Stimulated activated CD8-positive, alpha-beta memory T cell treated with anti-CD3 and anti-CD28 coated beads, Interleukin-12 subunit alpha, Interleukin-12 subunit beta, amount 100 ng/mL, for 24 hours (primary cell): ENCODE results near the gene GLG1.

ENCODE experiments used
- DNase-seq: peaks from one replicate; pipeline ENCODE4 v3.0.0-alpha.2; 2020; ENCODE audit errors: extremely low read depth

GLG1 gene

DNA sequence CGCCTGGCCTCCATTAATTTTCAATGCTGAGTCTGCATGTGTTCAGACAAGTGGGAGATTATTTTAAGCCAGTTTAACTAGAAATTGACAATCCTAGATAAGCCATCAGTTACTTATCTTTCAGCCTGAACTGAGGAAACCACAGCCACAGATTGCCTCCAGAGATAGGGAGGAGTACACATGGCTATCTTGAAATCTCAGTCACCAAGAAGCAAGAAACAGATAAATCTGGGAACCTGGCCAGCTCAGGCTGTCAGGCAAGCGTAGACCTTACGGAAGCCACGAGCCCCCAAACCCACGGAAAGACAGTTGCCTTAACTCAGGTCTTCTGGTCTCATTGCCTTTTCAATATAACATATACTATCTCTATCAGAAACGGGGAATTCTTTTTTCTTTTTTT lies 2.0 kb upstream of the GLG1 start:
- no peak for DNase-seq

GRCh38 chr16:74608381-74608780 lies 1.5 kb upstream of the GLG1 start:
- DNase-seq = no peak

DNA sequence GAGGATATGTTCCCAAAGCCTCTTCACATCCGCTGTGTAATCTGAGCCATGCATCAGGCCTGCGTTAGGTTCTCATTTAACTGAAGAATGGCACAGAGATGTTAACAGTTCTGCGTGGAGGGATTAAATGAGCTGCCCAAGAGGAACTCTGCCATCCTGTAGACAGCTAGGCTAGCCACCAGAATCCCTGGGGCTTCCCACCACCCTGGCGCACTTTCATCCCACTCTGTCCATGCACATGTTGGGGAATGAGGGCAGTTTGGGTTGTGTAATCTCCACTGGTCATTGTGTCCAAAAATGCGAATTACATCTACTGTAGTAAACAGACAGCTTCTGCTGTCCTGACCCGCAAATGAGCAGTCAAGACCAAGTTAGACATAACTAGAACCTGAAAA lies 1.0 kb upstream of the GLG1 start:
- no peak for DNase-seq

DNA sequence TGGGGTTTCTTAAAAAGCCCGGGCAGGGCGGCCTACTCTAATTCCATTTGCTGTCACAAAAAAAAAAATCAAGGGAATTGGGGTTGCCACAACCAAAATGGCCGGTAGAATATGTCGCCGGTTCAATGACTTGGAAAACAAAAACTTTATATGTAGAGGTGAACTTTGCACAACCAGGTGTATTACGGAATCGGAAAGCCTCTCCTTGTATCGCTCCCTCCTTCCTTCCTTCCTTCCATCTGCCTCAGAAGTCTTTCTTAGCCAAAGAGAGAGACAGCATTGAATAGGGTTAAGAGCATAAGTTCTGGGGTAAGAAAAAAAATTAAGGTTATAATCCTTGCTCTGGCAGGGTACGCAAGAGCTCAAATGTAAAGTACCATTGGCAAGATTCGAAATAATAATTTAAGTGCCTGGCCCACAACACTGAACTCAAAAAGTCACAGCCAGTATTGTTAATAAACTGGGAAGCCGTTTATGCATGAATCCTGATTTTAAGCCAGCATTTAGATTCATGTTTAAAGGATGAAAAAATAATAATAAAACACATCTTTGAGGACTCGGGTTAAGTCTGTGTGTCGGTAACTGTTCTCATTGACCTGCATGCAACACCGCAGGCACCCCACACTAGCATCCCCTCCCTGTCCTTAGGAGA lies 522 bp upstream of the GLG1 start:
- no peak for DNase-seq

DNA sequence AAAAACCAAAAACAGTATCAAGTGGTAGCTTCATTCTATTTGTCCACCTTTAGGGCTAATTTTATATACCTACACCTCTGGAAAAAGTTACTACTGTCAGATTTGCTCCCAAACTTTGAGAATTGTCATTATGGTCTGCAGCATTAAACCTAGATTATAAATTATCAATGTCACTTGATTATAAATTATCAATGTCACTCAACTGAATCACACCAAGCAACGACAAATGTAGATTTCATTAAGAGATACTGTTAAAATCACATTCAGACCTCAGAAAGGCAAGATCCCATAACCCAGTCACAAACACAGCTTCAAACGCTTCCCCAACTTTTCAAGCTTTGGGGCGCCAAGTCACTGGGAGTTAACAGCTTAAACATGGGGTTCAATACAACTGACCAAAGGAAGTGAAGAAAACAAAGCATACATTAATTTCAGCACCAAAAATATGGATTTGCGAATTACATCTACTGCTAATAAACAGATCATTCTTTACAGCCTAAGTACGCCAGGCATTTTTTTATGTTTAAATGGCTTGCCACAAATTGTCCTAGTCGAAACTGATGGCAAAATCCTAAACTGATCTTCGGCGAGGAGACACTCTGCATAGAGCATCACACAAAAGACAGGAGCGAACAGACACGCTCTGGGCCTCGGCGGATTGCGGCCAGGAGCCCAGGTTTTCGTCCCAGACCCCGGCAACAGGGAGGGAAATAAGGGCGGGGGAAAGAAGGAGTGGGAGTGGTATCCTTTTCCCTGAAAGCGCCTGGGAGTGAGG lies 981 bp downstream of the GLG1 start:
- DNase-seq = no peak

DNA sequence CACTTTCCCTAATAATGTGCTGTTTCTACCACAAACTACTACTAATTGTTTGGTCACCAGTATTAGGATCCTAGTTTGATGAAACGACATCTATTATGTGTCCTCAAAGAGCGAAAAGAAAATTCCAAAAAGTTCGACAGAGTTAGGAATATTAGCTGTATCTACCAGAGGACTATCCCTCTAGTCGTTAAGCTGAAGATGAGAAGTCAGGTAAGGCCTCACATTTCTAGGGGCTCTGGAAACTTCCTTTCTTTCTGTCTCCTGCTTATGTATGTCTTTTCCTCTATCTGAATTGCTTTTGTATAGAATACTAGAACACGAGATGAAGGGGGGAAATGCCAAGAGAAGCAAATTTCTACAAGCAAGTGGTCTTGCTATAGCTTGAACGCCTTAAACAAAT lies 1.6 kb downstream of the GLG1 start:
- DNase-seq = no peak

GRCh38 chr16:74603848-74604247 lies 3.1 kb downstream of the GLG1 start:
- no peak for DNase-seq

- DNase-seq = no peak
Observed at GRCh38 chr16:74601126-74601871, 5.6 kb downstream of the GLG1 start.

DNA sequence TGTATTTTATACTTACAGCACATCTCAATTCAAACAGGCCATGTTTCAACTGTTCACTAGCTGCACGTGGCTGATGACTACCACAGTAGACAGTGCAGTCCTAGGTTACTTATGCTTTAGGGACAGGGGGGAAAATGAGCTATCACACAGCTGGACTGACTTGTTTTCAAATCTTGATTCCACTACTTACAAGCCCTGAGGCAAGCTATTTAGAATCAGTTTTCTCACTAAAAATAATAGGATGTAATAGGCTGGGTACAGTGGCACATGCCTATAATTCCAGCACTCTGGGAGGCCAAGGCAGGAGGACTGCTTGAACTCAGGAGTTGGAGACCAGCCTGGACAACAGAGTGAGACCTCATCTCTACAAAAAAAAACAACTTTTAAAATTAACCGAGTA lies 10.3 kb downstream of the GLG1 start:
- no peak for DNase-seq

DNA sequence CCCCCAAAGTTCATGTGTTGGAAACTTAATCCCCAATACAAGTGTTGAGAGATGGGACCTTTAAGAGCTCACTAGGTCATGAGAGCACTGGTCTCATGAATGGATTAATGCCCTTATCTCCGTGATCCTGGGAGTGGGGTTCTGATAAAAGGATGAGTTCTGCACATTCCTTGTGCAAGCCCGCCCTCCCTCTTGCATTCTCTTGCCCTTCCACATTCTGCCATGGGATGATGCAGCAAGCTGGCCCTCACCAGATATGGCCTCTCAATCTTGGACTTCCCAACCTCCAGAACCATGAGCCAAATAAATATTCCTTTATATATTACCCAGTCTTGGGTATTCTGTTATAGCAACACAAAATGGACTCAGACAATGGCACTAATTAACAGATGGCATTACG lies 14.1 kb downstream of the GLG1 start:
- no peak for DNase-seq

- DNase-seq = no peak
Observed at GRCh38 chr16:74591876-74592650, 14.9 kb downstream of the GLG1 start.

DNA sequence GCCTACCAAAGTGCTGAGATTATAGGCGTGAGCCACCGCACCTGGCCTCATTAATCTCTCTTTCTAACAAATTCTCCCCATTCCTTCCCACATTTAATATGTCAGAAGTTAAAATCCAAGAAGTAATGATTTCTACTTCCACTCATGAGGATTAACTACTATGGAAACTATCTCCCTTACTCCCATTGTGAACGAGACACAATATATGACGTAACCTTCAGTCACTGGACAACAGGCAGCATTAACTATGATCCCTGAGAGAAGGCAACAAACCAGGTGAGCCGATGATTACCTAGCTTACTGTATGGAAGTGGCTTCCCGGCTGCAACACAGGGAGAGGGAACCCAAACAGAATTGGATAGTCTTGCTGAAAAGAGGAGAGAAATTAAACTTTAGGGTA lies 20.0 kb downstream of the GLG1 start:
- DNase-seq = no peak

GRCh38 chr16:74585846-74586443 lies 21.0 kb downstream of the GLG1 start:
- DNase-seq = no peak

DNA sequence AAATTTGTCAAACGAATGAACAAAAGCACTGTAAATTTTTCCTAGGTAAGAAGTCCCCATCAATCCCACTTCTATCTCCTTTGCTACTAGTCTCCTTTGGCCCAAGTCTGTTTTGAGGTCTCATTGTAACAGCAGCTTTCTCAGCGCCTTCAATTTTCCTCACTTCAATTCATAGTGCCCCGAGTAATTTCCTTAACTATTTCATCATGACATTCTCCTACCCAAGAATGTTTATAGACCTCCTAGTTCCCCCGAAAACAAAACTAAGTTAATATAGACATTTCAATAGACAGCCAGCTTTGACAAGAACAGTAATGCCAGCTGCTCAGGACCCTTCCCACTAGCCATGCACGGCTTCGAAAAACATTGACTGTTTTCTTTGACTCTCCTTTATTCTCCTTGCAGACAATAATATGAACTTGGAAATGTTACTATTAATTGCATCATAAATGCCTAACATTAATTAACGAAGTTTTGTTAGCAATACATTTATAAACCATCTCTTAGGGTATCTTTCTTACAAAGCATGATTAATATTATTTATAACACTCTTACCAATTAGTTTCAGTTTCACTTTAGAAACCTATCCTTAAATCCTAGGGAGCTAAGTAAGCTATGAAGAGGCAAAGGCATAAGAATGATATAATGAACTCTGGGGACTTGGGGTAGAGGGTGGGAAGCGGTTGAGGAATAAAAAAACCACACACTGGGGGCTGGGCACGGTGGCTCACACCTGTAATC lies 22.8 kb downstream of the GLG1 start:
- no peak for DNase-seq

DNA sequence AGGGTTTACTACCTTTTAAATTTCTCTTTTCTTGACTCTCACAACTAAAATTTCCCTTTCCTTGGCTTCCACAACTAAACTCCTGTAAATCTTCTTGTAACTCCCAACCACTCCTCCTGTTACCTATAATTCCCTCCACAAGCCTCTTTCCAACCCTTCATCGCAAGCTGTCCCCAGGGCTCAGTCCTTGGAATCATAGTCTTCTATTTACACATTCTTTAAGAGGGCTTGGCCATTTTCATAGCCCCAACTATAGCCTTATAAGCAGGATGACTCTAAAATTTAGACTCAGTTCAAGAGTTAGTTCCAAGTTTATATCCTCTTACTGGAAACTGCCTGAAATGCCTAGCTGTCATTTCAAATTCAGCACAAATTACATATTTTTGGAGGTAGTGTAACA lies 23.9 kb downstream of the GLG1 start:
- DNase-seq = no peak

DNA sequence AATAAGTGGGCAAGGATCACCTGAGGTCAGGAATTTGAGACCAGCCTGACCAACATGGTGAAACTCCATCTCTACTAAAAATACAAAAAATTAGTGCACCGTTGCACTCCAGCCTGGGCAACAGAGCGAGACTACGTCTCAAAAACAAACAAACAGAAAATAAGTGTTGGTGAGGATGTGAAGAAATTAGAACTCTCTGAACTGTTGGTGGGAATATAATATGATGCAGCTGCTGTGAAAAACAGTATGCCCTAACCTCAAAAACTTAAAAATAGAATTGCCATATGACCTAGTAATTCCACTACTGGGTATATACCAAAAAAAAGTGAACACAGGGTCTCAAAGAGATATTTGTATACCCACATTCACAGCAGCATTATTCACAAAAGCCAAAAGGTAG lies 26.1 kb downstream of the GLG1 start:
- no peak for DNase-seq

- DNase-seq = no peak
Observed at GRCh38 chr16:74578838-74579237, 28.1 kb downstream of the GLG1 start.

DNA sequence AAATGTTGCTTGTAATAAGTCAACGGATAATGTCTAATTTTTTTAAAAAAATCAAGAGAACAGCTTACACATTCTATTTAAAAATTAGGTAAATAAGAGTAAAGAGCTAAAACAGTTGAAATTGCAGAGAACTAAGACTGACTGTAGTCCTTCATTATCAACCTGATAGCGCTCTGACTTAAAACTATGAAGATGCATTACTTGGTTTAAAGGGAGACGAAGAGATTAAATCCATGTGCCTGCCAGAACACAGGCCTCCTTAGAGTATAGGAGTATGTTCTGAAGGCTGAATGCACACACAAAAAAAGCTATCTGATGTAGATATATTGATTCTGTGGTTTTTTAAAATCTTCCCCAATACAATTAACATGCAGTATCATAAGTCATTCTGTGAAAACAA lies 28.5 kb downstream of the GLG1 start:
- no peak for DNase-seq

DNA sequence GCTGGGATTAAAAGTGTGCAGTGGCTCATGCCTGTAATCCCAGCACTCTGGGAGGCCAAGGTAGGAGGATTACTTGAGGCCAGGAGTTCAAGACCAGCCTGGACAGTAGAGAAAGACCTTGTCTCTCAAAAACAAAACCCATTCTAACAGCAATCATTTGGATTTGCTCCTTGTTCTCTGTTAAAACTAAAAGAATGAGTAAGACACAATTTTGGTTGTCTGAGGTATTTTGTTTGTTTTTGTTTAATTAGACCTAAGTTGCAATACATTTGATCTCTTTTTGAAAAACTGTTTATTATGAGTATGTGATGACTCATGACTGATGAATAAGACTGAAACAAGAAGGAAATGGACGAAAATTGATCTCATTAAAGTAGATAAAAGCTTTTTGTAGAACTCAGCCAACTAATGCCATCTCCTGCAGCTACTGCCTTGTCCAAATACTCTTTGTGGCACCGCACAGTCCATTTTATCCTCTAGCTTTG lies 29.0 kb downstream of the GLG1 start:
- DNase-seq = no peak

DNA sequence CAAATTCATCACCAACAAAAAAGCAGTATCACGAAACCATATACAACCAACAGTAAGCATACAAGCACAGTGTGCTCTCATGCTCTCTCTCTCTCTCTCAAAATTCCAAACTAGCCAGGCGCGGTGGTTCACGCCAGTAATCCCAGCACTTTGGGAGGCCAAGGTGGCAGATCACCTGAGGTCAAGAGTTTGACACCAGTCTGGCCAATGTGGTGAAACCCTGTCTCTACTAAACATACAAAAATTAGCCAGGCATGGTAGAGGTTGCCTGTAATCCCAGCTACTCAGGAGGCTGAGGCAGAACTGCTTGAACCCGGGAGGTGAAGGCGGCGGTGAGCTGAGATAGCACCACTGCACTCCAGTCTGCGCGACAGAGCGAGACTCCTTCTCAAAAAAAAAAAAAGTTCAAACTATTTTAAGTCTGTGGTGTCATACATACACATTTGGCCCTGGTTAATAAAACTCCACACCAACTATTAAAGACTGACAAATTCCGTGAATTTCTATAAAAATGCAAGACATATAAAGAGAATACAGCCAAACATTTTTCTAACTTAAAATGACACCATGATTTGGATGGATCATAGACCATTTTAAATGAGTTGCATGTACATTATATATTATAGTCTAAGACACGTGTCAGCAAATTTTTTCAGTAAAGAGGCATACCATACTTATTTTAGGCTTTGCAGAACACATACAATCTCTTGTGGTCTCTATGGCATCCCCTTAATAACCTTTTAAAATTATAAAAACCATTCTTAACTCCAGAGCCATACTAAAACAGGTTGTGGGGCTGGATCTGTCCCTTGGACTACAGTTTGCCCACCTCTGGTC lies 30.9 kb downstream of the GLG1 start:
- no peak for DNase-seq
